NT2/D1 (cell line): ENCODE results near the gene HOXD8.

Experiments used
- DNase-seq: peaks from one replicate; pipeline ENCODE4 v3.0.0-alpha.2; 2011; ENCODE audit warnings: low read depth, low spot score
- H3K27me3 ChIP-seq: 2 replicates; pipeline ENCODE4 v1.6.0; 2011; ENCODE audit warnings: mild to moderate bottlenecking; ENCODE audit not compliant: insufficient read length, insufficient read depth
- H3K36me3 ChIP-seq: 2 replicates; pipeline ENCODE4 v1.6.1; 2011; ENCODE audit warnings: mild to moderate bottlenecking, low read length, mixed read lengths; ENCODE audit not compliant: insufficient read depth, insufficient read length
- H3K4me1 ChIP-seq: 2 replicates; pipeline ENCODE4 v1.5.1; 2011; ENCODE audit not compliant: insufficient read depth, insufficient read length
- H3K4me3 ChIP-seq: 2 replicates; pipeline ENCODE4 v1.5.1; 2011; ENCODE audit warnings: low read depth; ENCODE audit not compliant: insufficient read length
- H3K9ac ChIP-seq: 2 replicates; pipeline ENCODE4 v1.6.0; 2011; ENCODE audit warnings: low read depth; ENCODE audit not compliant: insufficient read length
- H3K9me3 ChIP-seq: 2 replicates; pipeline ENCODE4 v1.5.1; 2011; ENCODE audit warnings: mild to moderate bottlenecking, low read length; ENCODE audit not compliant: insufficient read depth
- SUZ12 ChIP-seq: IDR thresholded peaks from 2 replicates; pipeline ENCODE4 v1.6.1; 2011; ENCODE audit not compliant: insufficient read length, insufficient read depth; ENCODE audit errors: extremely low read depth
- YY1 ChIP-seq: IDR thresholded peaks from 2 replicates; pipeline ENCODE4 v1.6.1; 2011; ENCODE audit not compliant: insufficient read length, insufficient read depth
- ZNF274 ChIP-seq: IDR thresholded peaks from 2 replicates; pipeline ENCODE4 v1.6.1; 2011; ENCODE audit warnings: mild to moderate bottlenecking, low read depth, low read length

HOXD8 gene

GRCh38 chr2:176138923-176139660 is 9.6 kb downstream of the HOXD8 start:
- Histone ChIP-seq H3K9ac (no peak overlapping the region), H3K4me3 (no peak overlapping the region), H3K9me3 (no peaks in the 10 kb centered on the region), H3K4me1 (peaks cover 3% of the 10 kb centered on the region), H3K36me3 (no peaks in the 10 kb centered on the region), H3K27me3 (peaks cover 89% of the 10 kb centered on the region)
- no peak for DNase-seq
- TF ChIP-seq ZNF274 (no peak), SUZ12 (no peak), YY1 (no peak)

GRCh38 chr2:176139661-176140512 is 10.4 kb downstream of the HOXD8 start:
- Histone ChIP-seq H3K9ac (peak overlapping the region; percentile 82), H3K27me3 (peaks cover 89% of the 10 kb centered on the region), H3K36me3 (no peaks in the 10 kb centered on the region), H3K4me1 (peaks cover 3% of the 10 kb centered on the region), H3K9me3 (no peaks in the 10 kb centered on the region), H3K4me3 (peak overlapping the region; percentile 54)
- TF ChIP-seq YY1 (no peak), SUZ12 (no peak), ZNF274 (no peak)
- DNase-seq: no peak

GRCh38 chr2:176140513-176141317 is 11.2 kb downstream of the HOXD8 start:
- H3K9me3 ChIP-seq: no peaks in the 10 kb centered on the region
- TF ChIP-seq ZNF274 (no peak), SUZ12 (no peak), YY1 (no peak)
- peaks cover 89% of the 10 kb centered on the region for H3K27me3 ChIP-seq
- H3K36me3 ChIP-seq: no peaks in the 10 kb centered on the region
- peak; percentile 69 for DNase-seq
- H3K4me1 ChIP-seq: peaks cover 2% of the 10 kb centered on the region
- H3K9ac ChIP-seq: peak overlapping the region; percentile 82
- peak overlapping the region; percentile 54 for H3K4me3 ChIP-seq

- H3K36me3 ChIP-seq: no peaks in the 10 kb centered on the region
- H3K9me3 ChIP-seq: no peaks in the 10 kb centered on the region
- H3K4me1 ChIP-seq: no peaks in the 10 kb centered on the region
- DNase-seq: no peak
- H3K9ac ChIP-seq: no peak overlapping the region
- H3K27me3 ChIP-seq: peaks cover 89% of the 10 kb centered on the region
- no peak for TF ChIP-seq SUZ12
- TF ChIP-seq ZNF274: no peak
- TF ChIP-seq YY1: no peak
- H3K4me3 ChIP-seq: no peak overlapping the region
Measured at GRCh38 chr2:176142281-176142680, 12.8 kb downstream of the HOXD8 start.

GRCh38 chr2:176145085-176145969 is 15.8 kb downstream of the HOXD8 start:
- peaks cover 95% of the 10 kb centered on the region for H3K27me3 ChIP-seq
- H3K4me3 ChIP-seq: no peak overlapping the region
- no peak overlapping the region for H3K9ac ChIP-seq
- no peak for DNase-seq
- no peaks in the 10 kb centered on the region for H3K36me3 ChIP-seq
- H3K4me1 ChIP-seq: no peaks in the 10 kb centered on the region
- TF ChIP-seq ZNF274 (no peak), SUZ12 (no peak), YY1 (no peak)
- H3K9me3 ChIP-seq: no peaks in the 10 kb centered on the region

- Histone ChIP-seq H3K27me3 (peaks cover 99% of the 10 kb centered on the region), H3K4me3 (no peak overlapping the region), H3K9me3 (no peaks in the 10 kb centered on the region), H3K36me3 (no peaks in the 10 kb centered on the region), H3K4me1 (no peaks in the 10 kb centered on the region), H3K9ac (no peak overlapping the region)
- TF ChIP-seq SUZ12: no peak
- TF ChIP-seq ZNF274: no peak
- TF ChIP-seq YY1: no peak
- DNase-seq: no peak
Measured at GRCh38 chr2:176146101-176146500, 16.6 kb downstream of the HOXD8 start.
